Measurements from ENCODE around the gene FBXW10B.
"Not testable (repeated sequence)": the region's sequence is repeated elsewhere in the genome, so short reads cannot be mapped to it uniquely, and the experiment has no call there.

The FBXW10B gene

DNA sequence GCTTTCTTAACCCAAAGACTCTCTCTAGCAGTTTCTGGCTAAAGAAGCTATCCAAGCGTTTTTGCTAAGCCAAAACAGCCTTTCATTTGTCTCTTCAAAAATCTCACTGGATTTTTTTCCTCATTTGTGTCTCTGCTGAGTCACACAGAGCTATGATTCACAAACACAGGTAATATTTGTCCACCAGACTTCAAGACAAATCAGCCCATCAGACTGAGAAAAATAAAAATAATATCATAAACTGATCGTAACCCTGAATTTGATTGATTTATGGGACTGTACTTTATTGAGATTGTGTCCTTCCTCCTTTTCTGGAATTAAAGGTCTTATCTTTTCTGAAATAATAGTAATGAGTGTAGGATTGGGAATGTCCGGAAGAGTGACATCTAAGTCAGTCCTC, 38.8 kb upstream of the FBXW10B start:
- Histone ChIP-seq H3K27ac (ENCODE audit: low read depth, low read length) (no peak overlapping the region), H3K9me3 (ENCODE audit: control insufficient read depth, insufficient read depth, low read length) (no peaks in the 10 kb centered on the region), H3F3A (ENCODE audit: control insufficient read depth, insufficient read depth) (no peaks in the 10 kb centered on the region), H3K9me2 (replicated peaks; ENCODE audit: control insufficient read depth, low read length) (no peaks in the 10 kb centered on the region), H3K79me2 (ENCODE audit: control insufficient read depth, low read length) (no peaks in the 10 kb centered on the region), H3K36me3 (ENCODE audit: control insufficient read depth, low read length) (no peaks in the 10 kb centered on the region), H3K4me3 (ENCODE audit: low read length) (no peak overlapping the region), H3K27me3 (ENCODE audit: control insufficient read depth, low read length) (no peaks in the 10 kb centered on the region), H3K4me1 (ENCODE audit: control insufficient read depth, low read length) (no peaks in the 10 kb centered on the region), H3K4me2 (ENCODE audit: low read length) (no peak overlapping the region), H4K20me1 (ENCODE audit: control insufficient read depth, insufficient read depth, low read depth, low read length) (no peaks in the 10 kb centered on the region)
- TF ChIP-seq EZH2phosphoT487 (IDR thresholded peaks at IDR 0.05; ENCODE audit: borderline replicate concordance, low read length): no peak
- TF ChIP-seq, protein P1, sequence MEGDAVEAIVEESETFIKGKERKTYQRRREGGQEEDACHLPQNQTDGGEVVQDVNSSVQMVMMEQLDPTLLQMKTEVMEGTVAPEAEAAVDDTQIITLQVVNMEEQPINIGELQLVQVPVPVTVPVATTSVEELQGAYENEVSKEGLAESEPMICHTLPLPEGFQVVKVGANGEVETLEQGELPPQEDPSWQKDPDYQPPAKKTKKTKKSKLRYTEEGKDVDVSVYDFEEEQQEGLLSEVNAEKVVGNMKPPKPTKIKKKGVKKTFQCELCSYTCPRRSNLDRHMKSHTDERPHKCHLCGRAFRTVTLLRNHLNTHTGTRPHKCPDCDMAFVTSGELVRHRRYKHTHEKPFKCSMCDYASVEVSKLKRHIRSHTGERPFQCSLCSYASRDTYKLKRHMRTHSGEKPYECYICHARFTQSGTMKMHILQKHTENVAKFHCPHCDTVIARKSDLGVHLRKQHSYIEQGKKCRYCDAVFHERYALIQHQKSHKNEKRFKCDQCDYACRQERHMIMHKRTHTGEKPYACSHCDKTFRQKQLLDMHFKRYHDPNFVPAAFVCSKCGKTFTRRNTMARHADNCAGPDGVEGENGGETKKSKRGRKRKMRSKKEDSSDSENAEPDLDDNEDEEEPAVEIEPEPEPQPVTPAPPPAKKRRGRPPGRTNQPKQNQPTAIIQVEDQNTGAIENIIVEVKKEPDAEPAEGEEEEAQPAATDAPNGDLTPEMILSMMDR (IDR thresholded peaks at IDR 0.05; ENCODE audit: low read depth, low read length, poor library complexity, severe bottlenecking): no peak

DNA sequence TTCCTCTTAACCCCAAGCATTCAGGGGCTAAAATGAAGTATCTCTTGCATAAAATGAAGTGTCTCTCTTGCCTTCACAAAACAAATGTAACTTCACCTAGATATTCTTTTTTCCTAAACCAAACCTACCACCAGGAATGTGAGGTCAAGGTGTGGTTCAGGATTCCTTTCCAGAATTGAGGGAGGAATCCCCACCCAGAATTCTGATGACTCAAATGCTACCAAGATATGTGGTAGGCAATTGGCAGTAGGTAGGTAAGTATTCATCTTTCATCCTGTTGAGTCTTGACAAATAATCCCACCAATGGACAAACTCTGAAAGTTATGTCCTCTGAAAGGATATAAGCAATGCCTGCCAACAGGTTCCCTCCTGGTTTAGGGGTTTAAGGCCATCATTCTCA, 38.4 kb upstream of the FBXW10B start:
- no peaks in the 10 kb centered on the region for H3K36me3 ChIP-seq (ENCODE audit: control insufficient read depth, low read length)
- H4K20me1 ChIP-seq (ENCODE audit: control insufficient read depth, insufficient read depth, low read depth, low read length): no peaks in the 10 kb centered on the region
- no peaks in the 10 kb centered on the region for H3K4me1 ChIP-seq (ENCODE audit: control insufficient read depth, low read length)
- TF ChIP-seq, protein P1 (IDR thresholded peaks at IDR 0.05; ENCODE audit: low read depth, low read length, poor library complexity, severe bottlenecking): no peak
- TF ChIP-seq EZH2phosphoT487 (IDR thresholded peaks at IDR 0.05; ENCODE audit: borderline replicate concordance, low read length): no peak
- no peak overlapping the region for H3K4me2 ChIP-seq (ENCODE audit: low read length)
- H3F3A ChIP-seq (ENCODE audit: control insufficient read depth, insufficient read depth): no peaks in the 10 kb centered on the region
- no peak overlapping the region for H3K4me3 ChIP-seq (ENCODE audit: low read length)
- H3K27ac ChIP-seq (ENCODE audit: low read depth, low read length): no peak overlapping the region
- no peaks in the 10 kb centered on the region for H3K79me2 ChIP-seq (ENCODE audit: control insufficient read depth, low read length)
- no peaks in the 10 kb centered on the region for H3K27me3 ChIP-seq (ENCODE audit: control insufficient read depth, low read length)
- H3K9me3 ChIP-seq (ENCODE audit: control insufficient read depth, insufficient read depth, low read length): no peaks in the 10 kb centered on the region
- no peaks in the 10 kb centered on the region for H3K9me2 ChIP-seq (replicated peaks; ENCODE audit: control insufficient read depth, low read length)

DNA sequence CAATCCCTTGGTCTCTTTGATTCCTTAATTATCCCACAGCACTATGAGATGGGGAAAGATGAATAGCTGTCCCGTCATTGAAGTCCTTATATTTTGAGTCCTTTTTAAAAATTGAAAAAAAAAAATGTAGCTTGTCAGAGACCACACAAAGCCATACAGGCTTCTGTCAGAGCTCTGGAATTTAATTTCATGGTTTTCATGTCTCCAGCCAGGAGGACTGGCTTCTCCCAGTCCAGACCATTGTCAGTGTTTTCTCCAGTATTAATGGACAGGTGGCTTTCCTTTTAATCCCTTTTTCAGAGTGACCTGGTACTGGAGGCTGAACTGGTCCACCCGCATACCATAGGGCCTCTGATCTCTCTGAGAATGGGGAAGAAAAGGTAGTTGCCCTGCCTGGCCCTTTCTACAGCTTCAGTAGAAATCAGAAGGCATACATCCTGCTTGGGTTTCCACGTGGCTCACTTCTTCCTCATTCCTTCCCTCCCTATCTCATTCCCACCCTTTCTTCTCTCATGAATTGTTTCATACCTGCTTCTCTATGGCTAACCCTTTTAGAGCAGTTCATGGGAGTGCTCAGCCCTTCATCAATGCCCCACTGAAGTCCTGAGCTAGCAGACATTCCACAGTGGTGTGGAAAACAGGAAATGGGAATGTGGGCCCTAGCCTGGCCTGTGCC, 35.5 kb upstream of the FBXW10B start:
- H3K4me3 ChIP-seq (ENCODE audit: low read length): no peak overlapping the region
- H3K36me3 ChIP-seq (ENCODE audit: control insufficient read depth, low read length): no peaks in the 10 kb centered on the region
- TF ChIP-seq, protein P1 (IDR thresholded peaks at IDR 0.05; ENCODE audit: low read depth, low read length, poor library complexity, severe bottlenecking): no peak
- TF ChIP-seq EZH2phosphoT487 (IDR thresholded peaks at IDR 0.05; ENCODE audit: borderline replicate concordance, low read length): no peak
- no peak overlapping the region for H3K4me2 ChIP-seq (ENCODE audit: low read length)
- no peak overlapping the region for H3K27ac ChIP-seq (ENCODE audit: low read depth, low read length)
- H3K9me2 ChIP-seq (replicated peaks; ENCODE audit: control insufficient read depth, low read length): no peaks in the 10 kb centered on the region
- H3K79me2 ChIP-seq (ENCODE audit: control insufficient read depth, low read length): no peaks in the 10 kb centered on the region
- no peaks in the 10 kb centered on the region for H3K27me3 ChIP-seq (ENCODE audit: control insufficient read depth, low read length)
- H3F3A ChIP-seq (ENCODE audit: control insufficient read depth, insufficient read depth): no peaks in the 10 kb centered on the region
- H3K9me3 ChIP-seq (ENCODE audit: control insufficient read depth, insufficient read depth, low read length): no peaks in the 10 kb centered on the region
- H3K4me1 ChIP-seq (ENCODE audit: control insufficient read depth, low read length): peaks cover 7% of the 10 kb centered on the region
- H4K20me1 ChIP-seq (ENCODE audit: control insufficient read depth, insufficient read depth, low read depth, low read length): no peaks in the 10 kb centered on the region

DNA sequence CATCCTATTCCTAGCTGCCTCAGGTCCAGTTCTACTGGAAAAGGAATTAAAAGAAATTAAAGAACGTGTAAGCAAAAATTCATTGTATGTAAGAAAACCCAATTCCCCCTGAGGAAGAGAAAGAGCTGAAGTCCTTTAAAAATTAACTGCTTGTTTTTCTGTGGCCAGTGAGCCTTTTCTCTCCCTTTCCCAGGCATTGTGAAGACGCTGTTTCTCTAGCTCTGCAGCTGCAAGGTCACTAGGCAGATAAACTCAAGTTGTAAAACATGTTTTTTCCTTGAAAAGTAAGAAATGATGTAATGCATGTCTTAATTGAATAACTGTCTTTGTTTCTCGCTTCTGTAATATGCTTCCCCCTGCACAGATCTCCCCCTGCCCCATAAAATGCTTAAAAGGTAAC, 34.9 kb upstream of the FBXW10B start:
- H3K27me3 ChIP-seq (ENCODE audit: control insufficient read depth, low read length); H3K4me3 ChIP-seq (ENCODE audit: low read length); H3K9me2 ChIP-seq (replicated peaks; ENCODE audit: control insufficient read depth, low read length); H3F3A ChIP-seq (ENCODE audit: control insufficient read depth, insufficient read depth); H3K9me3 ChIP-seq (ENCODE audit: control insufficient read depth, insufficient read depth, low read length); H3K4me1 ChIP-seq (ENCODE audit: control insufficient read depth, low read length); H4K20me1 ChIP-seq (ENCODE audit: control insufficient read depth, insufficient read depth, low read depth, low read length); H3K36me3 ChIP-seq (ENCODE audit: control insufficient read depth, low read length); H3K79me2 ChIP-seq (ENCODE audit: control insufficient read depth, low read length); H3K4me2 ChIP-seq (ENCODE audit: low read length); H3K27ac ChIP-seq (ENCODE audit: low read depth, low read length): not testable (repeated sequence)

Data from DOHH2 (cell line).